Psoas muscle (tissue), 8 donors: ENCODE results near the gene TMEM63A. TPM values are rescaled to one million over a fixed set of nuclear protein-coding genes. Genes with fewer than 3 reads are reported as not detected.
A peak's percentile ranks its signal among the peaks of the same experiment; 100 is the strongest.

ENCODE experiments used
- ATAC-seq, 4 donors: fragments of 200-7000 bp; cut with Tn5 transposase; one replicate each; pipeline ENCODE4 v1.9.1; 2020; ENCODE audit warnings: moderate library complexity in 3 of 4, mild to moderate bottlenecking in 2 of 4
- DNase-seq, 2 donors: peaks; one replicate each; pipeline ENCODE4 v3.0.0-alpha.2; 2020
- H3K27ac ChIP-seq: fragments of 200-600 bp; one replicate; pipeline ENCODE4 v1.8.0; 2022
- H3K27me3 ChIP-seq, 3 donors: fragments of 200-600 bp in 1 of 3; one replicate each; pipeline versions ENCODE4 v1.6.1 to v1.8.0; 2013 to 2022; ENCODE audit warnings: low read length in 2 of 3, mild to moderate bottlenecking in 2 of 3, moderate library complexity in 1 of 3; ENCODE audit not compliant: insufficient read depth in 3 of 3
- H3K36me3 ChIP-seq, 2 donors: fragments of 200-600 bp in 1 of 2; one replicate each; pipeline versions ENCODE4 v1.6.1 to v1.8.0; 2013 to 2022; ENCODE audit warnings: low read depth in 1 of 2, mild to moderate bottlenecking in 1 of 2, moderate library complexity in 1 of 2; ENCODE audit not compliant: insufficient read depth in 1 of 2
- H3K4me1 ChIP-seq: fragments of 200-600 bp; one replicate; pipeline ENCODE4 v1.8.0; 2022
- H3K4me3 ChIP-seq: fragments of 200-600 bp; one replicate; pipeline ENCODE4 v1.8.0; 2022; ENCODE audit warnings: mild to moderate bottlenecking
- H3K9me3 ChIP-seq: fragments of 200-600 bp; one replicate; pipeline ENCODE4 v1.8.0; 2022
- WGBS, 3 donors: extraction: QIAGEN DNeasy Blood & Tissue Kit; methylation state at CpG; one replicate each; pipeline versions ENCODE4 v1.1.6 to v1.1.7; 2013; 5-methylcytosine and 5-hydroxymethylcytosine counted together
- intact Hi-C, 2 donors: fragments of 100-400 bp; cut with DNase I; formaldehyde crosslinking; loops; one replicate each; pipeline versions ENCODE4 v1.11.0 to v1.14.2; 2022
- polyA plus RNA-seq, 3 donors: library from polyadenylated mRNA; stranded (reverse); fragments of 200-250 nt; gene quantifications; one replicate each; pipeline ENCODE4 v1.2.3, GENCODE V29; 2013
- total RNA-seq, 4 donors: library from RNA; stranded (reverse); fragmentation: NEBNext Ultra II Directional in 2 of 4; extraction: Animal tissue kit (Norgen Biotek cat#: 25700) in 2 of 4; gene quantifications; one replicate each; pipeline versions ENCODE4 v1.2.1 to v1.2.4, GENCODE V29; 2021 to 2023
- TF ChIP-seq, protein P1 (sequence below): fragments of 200-600 bp; IDR thresholded peaks from one replicate; pipeline ENCODE4 v1.8.0; 2022; ENCODE audit warnings: antibody characterized with exemption
- donor health status: healthy with polysubstance abuse.
- donor health status: DM: no; HTN: no; CAD: no; lungs with moderate emphysema.
- donor health status: Bipolar disorder and iron deficiency.
- donor health status: healthy.
- donor health status: DM: yes; HTN: yes; CAD: no.
- donor health status: DM: no; HTN: no; CAD: no.
- donor health status: DM: no; HTN: no; CAD: no.
- donor health status: DM: yes; HTN: yes; CAD: no.

TMEM63A gene
- total and polyA plus RNA-seq, 7 donors, result 7.1 to 17.9 (median 14.2) TPM

GRCh38 chr1:225861834-225862580, 20.2 kb downstream of the TMEM63A start:
- WGBS, 3 donors, result 90 to 95% (median 91%) methylated on average over 13 of the region's 13 CpGs
- Histone ChIP-seq H3K4me3 (no peak overlapping the region), H3K27ac (no peak overlapping the region), H3K4me1 (no peaks in the 10 kb centered on the region), H3K36me3 (peaks cover 3 to 97% of the 10 kb centered on the region in 2 donors), H3K27me3 (no peaks in the 10 kb centered on the region), H3K9me3 (no peaks in the 10 kb centered on the region)
- TF ChIP-seq, protein P1, sequence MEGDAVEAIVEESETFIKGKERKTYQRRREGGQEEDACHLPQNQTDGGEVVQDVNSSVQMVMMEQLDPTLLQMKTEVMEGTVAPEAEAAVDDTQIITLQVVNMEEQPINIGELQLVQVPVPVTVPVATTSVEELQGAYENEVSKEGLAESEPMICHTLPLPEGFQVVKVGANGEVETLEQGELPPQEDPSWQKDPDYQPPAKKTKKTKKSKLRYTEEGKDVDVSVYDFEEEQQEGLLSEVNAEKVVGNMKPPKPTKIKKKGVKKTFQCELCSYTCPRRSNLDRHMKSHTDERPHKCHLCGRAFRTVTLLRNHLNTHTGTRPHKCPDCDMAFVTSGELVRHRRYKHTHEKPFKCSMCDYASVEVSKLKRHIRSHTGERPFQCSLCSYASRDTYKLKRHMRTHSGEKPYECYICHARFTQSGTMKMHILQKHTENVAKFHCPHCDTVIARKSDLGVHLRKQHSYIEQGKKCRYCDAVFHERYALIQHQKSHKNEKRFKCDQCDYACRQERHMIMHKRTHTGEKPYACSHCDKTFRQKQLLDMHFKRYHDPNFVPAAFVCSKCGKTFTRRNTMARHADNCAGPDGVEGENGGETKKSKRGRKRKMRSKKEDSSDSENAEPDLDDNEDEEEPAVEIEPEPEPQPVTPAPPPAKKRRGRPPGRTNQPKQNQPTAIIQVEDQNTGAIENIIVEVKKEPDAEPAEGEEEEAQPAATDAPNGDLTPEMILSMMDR, result no peak
- DNase-seq, result peak in 1 of 2 donors; percentile 36
- intact Hi-C loops, result no loop called here
- ATAC-seq, result no peak

GRCh38 chr1:225860876-225861441, 21.2 kb downstream of the TMEM63A start:
- H3K36me3 ChIP-seq, result peaks cover 5 to 97% of the 10 kb centered on the region in 2 donors
- TF ChIP-seq, protein P1, result no peak
- DNase-seq, result peak in 1 of 2 donors; percentile 16
- peak in 1 of 4 donors; percentile 30 for ATAC-seq
- no peak overlapping the region for H3K27ac ChIP-seq
- H3K9me3 ChIP-seq, result no peaks in the 10 kb centered on the region
- no peaks in the 10 kb centered on the region for H3K4me1 ChIP-seq
- no peak overlapping the region for H3K4me3 ChIP-seq
- 89 to 93% (median 91%) methylated on average over 7 of the region's 7 CpGs for WGBS, 3 donors
- intact Hi-C loops, result no loop called here
- no peaks in the 10 kb centered on the region for H3K27me3 ChIP-seq

DNA sequence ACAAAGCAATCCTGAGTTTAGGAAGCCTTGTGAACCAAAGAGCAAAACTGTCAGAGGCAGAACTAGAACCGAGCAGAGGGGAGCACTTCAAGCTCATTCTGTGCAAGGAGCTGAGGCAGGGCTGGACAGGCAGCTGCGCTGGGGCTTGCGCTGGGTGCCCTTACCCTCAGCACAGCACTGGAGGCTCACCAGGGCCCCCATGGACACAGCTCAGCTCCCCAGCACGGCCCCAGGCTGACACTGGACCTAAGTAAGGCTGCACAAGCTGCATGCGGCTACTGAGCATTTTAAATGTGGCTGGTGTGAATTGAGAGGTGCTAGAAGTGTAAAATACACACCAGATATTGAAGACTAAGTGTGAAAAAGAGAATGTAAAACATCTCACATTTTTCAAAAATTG, 22.1 kb downstream of the TMEM63A start:
- DNase-seq (peak in 1 of 2 donors; percentile 35), ATAC-seq (no peak)
- WGBS, 3 donors, result 79 to 95% (median 92%) methylated on average over 5 of the region's 5 CpGs
- Histone ChIP-seq H3K9me3 (no peaks in the 10 kb centered on the region), H3K27me3 (no peaks in the 10 kb centered on the region), H3K36me3 (peaks cover 2 to 97% of the 10 kb centered on the region in 2 donors), H3K27ac (no peak overlapping the region), H3K4me3 (no peak overlapping the region), H3K4me1 (no peaks in the 10 kb centered on the region)
- intact Hi-C loops, result no loop called here
- TF ChIP-seq, protein P1, result no peak

DNA sequence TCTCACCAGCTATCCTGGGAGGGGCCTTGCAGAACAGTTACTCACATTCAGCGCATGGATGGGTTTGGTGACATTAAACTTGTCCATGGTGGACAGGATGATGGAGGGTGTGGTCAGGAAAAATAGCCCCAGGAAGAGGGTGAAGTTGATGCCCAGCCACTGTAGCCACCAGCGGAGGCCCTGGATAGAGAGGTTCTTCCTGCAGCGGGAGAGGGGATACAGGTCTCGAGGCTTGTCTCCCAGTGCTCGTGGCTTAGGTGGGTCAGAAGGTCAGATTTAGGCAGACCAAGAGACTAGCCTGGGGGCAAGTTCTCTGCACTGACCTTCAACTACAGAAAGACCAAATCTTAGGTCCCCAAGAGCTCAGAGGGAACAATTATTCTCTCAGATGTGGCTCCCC, 23.0 kb downstream of the TMEM63A start:
- 89 to 95% (median 94%) methylated on average over 5 of the region's 5 CpGs for WGBS, 3 donors
- Histone ChIP-seq H3K27me3 (no peaks in the 10 kb centered on the region), H3K36me3 (peaks cover 2 to 97% of the 10 kb centered on the region in 2 donors), H3K27ac (no peak overlapping the region), H3K4me3 (no peak overlapping the region), H3K9me3 (no peaks in the 10 kb centered on the region), H3K4me1 (no peaks in the 10 kb centered on the region)
- TF ChIP-seq, protein P1, result no peak
- ATAC-seq, result no peak
- DNase-seq, result peak in 1 of 2 donors; percentile 17
- intact Hi-C loops, result no loop called here
